ENCODE measurements around the gene POU3F3.

The POU3F3 gene

DNA sequence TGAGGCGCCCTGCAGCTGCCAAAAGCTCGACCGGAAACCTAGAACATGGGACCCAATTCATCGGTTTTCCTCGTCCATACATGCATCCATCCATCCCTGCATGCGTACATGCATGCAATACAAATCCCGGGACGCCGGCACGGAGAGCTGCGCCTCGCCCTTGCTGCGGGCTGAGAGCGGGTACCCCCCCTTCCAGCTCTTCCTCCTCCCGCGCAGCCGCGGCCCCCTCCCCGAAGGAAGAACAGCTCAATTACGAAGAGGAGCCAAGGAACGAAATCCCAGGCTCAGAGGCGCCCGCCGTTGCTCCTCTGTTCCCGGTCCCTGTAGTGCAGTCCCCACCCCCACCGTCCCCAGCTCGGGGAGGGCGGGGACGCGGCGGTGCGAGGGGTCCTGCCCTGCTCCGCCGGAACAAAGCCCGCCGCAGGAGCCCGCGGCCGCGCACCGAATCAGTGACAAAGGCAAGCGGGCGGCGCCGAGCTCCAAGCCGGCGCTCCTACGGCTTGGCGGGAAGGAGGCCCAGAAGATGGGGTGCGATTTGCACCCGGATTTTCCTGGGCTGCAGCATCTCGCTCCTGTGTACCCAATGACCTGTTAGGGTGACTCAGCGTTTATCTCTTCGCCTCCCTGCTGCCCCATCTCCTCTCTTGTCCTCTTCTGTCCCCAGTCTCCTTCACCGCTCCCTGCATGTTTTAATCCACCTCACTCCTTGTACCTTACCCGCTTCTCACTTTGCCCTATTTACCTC lies 8.9 kb upstream of the POU3F3 start:
- Histone ChIP-seq H3F3A (ENCODE audit: control insufficient read depth, insufficient read depth) (no peaks in the 10 kb centered on the region), H3K27me3 (ENCODE audit: control insufficient read depth, low read length) (peaks cover 28% of the 10 kb centered on the region), H3K4me3 (ENCODE audit: low read length) (no peak overlapping the region), H3K27ac (ENCODE audit: low read depth, low read length) (no peak overlapping the region), H3K4me1 (ENCODE audit: control insufficient read depth, low read length) (no peaks in the 10 kb centered on the region), H4K20me1 (ENCODE audit: control insufficient read depth, insufficient read depth, low read depth, low read length) (peaks cover 3% of the 10 kb centered on the region; the same call in 1 of the 2 replicates), H3K9me2 (replicated peaks; ENCODE audit: control insufficient read depth, low read length) (no peaks in the 10 kb centered on the region), H3K4me2 (ENCODE audit: low read length) (no peak overlapping the region), H3K36me3 (ENCODE audit: control insufficient read depth, low read length) (no peaks in the 10 kb centered on the region), H3K9me3 (ENCODE audit: control insufficient read depth, insufficient read depth, low read length) (peaks cover 7% of the 10 kb centered on the region; the same call in 1 of the 2 replicates), H3K79me2 (ENCODE audit: control insufficient read depth, low read length) (no peaks in the 10 kb centered on the region)
- TF ChIP-seq EZH2phosphoT487 (IDR thresholded peaks at IDR 0.05; ENCODE audit: borderline replicate concordance, low read length) = no peak
- TF ChIP-seq, protein P1, sequence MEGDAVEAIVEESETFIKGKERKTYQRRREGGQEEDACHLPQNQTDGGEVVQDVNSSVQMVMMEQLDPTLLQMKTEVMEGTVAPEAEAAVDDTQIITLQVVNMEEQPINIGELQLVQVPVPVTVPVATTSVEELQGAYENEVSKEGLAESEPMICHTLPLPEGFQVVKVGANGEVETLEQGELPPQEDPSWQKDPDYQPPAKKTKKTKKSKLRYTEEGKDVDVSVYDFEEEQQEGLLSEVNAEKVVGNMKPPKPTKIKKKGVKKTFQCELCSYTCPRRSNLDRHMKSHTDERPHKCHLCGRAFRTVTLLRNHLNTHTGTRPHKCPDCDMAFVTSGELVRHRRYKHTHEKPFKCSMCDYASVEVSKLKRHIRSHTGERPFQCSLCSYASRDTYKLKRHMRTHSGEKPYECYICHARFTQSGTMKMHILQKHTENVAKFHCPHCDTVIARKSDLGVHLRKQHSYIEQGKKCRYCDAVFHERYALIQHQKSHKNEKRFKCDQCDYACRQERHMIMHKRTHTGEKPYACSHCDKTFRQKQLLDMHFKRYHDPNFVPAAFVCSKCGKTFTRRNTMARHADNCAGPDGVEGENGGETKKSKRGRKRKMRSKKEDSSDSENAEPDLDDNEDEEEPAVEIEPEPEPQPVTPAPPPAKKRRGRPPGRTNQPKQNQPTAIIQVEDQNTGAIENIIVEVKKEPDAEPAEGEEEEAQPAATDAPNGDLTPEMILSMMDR (IDR thresholded peaks at IDR 0.05; ENCODE audit: low read depth, low read length, poor library complexity, severe bottlenecking) = no peak

DNA sequence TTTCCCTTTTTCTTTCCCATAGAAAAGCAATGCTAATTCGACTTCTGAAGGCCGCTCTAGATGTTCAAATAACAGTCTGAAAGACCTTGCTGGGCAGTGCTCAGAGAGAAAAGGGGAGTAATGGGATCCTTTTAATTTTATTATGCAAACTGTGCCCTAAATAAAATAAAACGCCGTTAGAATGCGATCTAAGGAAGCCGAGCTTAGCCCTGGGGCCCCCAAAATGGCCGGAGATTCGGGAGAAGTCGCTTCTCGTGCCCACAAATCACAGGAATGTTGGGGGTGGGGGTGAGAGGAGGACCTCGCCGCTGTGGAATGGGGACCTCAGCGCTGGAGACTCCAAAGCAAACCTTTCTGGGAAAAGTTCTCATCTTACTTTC lies 8.4 kb upstream of the POU3F3 start:
- Histone ChIP-seq H3K4me3 (ENCODE audit: low read length) (no peak overlapping the region), H3F3A (ENCODE audit: control insufficient read depth, insufficient read depth) (no peaks in the 10 kb centered on the region), H3K4me1 (ENCODE audit: control insufficient read depth, low read length) (no peaks in the 10 kb centered on the region), H3K36me3 (ENCODE audit: control insufficient read depth, low read length) (no peaks in the 10 kb centered on the region), H3K9me3 (ENCODE audit: control insufficient read depth, insufficient read depth, low read length) (peaks cover 7% of the 10 kb centered on the region; the same call in 1 of the 2 replicates), H3K27me3 (ENCODE audit: control insufficient read depth, low read length) (peaks cover 31% of the 10 kb centered on the region), H3K79me2 (ENCODE audit: control insufficient read depth, low read length) (no peaks in the 10 kb centered on the region), H4K20me1 (ENCODE audit: control insufficient read depth, insufficient read depth, low read depth, low read length) (peaks cover 3% of the 10 kb centered on the region; the same call in 1 of the 2 replicates), H3K9me2 (replicated peaks; ENCODE audit: control insufficient read depth, low read length) (no peaks in the 10 kb centered on the region), H3K27ac (ENCODE audit: low read depth, low read length) (no peak overlapping the region), H3K4me2 (ENCODE audit: low read length) (no peak overlapping the region)
- no peak for TF ChIP-seq EZH2phosphoT487 (IDR thresholded peaks at IDR 0.05; ENCODE audit: borderline replicate concordance, low read length)
- TF ChIP-seq, protein P1 (IDR thresholded peaks at IDR 0.05; ENCODE audit: low read depth, low read length, poor library complexity, severe bottlenecking) = no peak

DNA sequence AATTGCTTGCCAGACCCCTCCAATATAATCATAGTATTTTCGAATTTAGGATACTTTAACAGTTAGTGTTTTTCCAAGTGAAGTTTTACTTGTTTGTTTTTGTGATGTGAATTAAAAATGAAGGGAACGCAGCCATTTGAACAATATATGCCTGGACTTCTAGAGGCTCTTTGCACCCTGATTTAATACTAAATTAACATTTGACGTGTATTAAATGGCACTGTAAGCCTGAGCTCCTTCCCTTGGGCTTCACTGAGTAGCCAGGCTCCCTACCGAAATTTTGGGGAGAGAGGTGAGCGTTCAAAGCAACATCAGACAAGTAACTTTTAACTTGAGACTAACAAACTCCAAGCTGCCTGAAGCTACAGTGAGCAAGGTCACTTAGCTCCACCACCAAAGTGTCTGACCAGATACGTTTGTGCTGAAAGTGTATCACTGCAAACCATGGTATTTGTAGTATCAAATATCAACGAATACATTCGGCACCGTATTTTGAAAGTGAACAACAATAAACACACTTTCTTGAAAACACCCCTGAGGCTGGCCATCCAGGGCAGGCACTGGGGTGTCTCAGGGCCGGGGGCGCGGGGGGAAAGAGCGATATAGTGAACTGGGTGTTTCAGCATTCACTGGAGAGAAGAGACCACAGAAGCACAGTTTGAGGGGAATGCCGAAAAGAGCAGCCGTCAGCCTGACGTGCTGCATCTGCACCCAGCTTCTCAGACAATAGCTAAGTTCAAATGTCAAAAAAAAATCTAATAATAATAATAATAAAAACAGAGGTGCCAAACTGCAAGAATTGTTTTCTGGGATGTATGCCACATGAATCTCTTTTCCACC lies 7.7 kb upstream of the POU3F3 start:
- TF ChIP-seq EZH2phosphoT487 (IDR thresholded peaks at IDR 0.05; ENCODE audit: borderline replicate concordance, low read length) = no peak
- TF ChIP-seq, protein P1 (IDR thresholded peaks at IDR 0.05; ENCODE audit: low read depth, low read length, poor library complexity, severe bottlenecking) = no peak
- H3F3A ChIP-seq (ENCODE audit: control insufficient read depth, insufficient read depth) = no peaks in the 10 kb centered on the region
- no peaks in the 10 kb centered on the region for H3K9me2 ChIP-seq (replicated peaks; ENCODE audit: control insufficient read depth, low read length)
- H3K4me2 ChIP-seq (ENCODE audit: low read length) = no peak overlapping the region
- H3K9me3 ChIP-seq (ENCODE audit: control insufficient read depth, insufficient read depth, low read length) = peaks cover 7% of the 10 kb centered on the region; the same call in 1 of the 2 replicates
- H3K4me1 ChIP-seq (ENCODE audit: control insufficient read depth, low read length) = no peaks in the 10 kb centered on the region
- H4K20me1 ChIP-seq (ENCODE audit: control insufficient read depth, insufficient read depth, low read depth, low read length) = peaks cover 3% of the 10 kb centered on the region; the same call in 1 of the 2 replicates
- peaks cover 33% of the 10 kb centered on the region for H3K27me3 ChIP-seq (ENCODE audit: control insufficient read depth, low read length)
- H3K79me2 ChIP-seq (ENCODE audit: control insufficient read depth, low read length) = no peaks in the 10 kb centered on the region
- no peak overlapping the region for H3K4me3 ChIP-seq (ENCODE audit: low read length)
- no peaks in the 10 kb centered on the region for H3K36me3 ChIP-seq (ENCODE audit: control insufficient read depth, low read length)
- no peak overlapping the region for H3K27ac ChIP-seq (ENCODE audit: low read depth, low read length)
